ENCODE measurements around the gene C2CD3. TPM values are rescaled to one million over a fixed set of nuclear protein-coding genes. Genes with fewer than 3 reads are reported as not detected.
A peak's percentile ranks its signal among the peaks of the same experiment; 100 is the strongest.
"Not testable (repeated sequence)": the region's sequence is repeated elsewhere in the genome, so short reads cannot be mapped to it uniquely, and the experiment has no call there.

C2CD3 gene
- total and polyA plus RNA-seq, 9 of the 15 experiments (the other 6 are each of a cell fraction or from before 2014, with no cell fraction given): 4.4 to 20.2 (median 15.4) TPM

GRCh38 chr11:74061599-74061998 lies 109.2 kb downstream of the C2CD3 start:
- in situ Hi-C loops (cut with MboI); CTCF ChIA-PET (ENCODE audit: low intra/inter-chr PET ratio); H2AFZ ChIP-seq (ENCODE audit: low read depth, low read length); H3K4me2 ChIP-seq (ENCODE audit: insufficient read depth, low read length); intact Hi-C loops (cut with micrococcal nuclease); H3K9me3 ChIP-seq (replicated peaks; ENCODE audit: control insufficient read depth, insufficient read depth, low read depth, low read length); H3K79me2 ChIP-seq (ENCODE audit: control insufficient read depth, insufficient read depth, low read length); H3K9ac ChIP-seq (ENCODE audit: insufficient read depth in 1 of 2, low read depth in 2 of 2, low read length in 2 of 2); H4K20me1 ChIP-seq (replicated peaks; ENCODE audit: control insufficient read depth, insufficient read depth, low read length); ATAC-seq; H3K27me3 ChIP-seq (ENCODE audit: control insufficient read depth in 2 of 2, insufficient read depth in 2 of 2, low read length in 2 of 2); FAIRE-seq; BruUV-seq (replicated peaks); H3K36me3 ChIP-seq (ENCODE audit: control insufficient read depth, insufficient read depth, low read length); H3K9me1 ChIP-seq (ENCODE audit: control insufficient read depth, insufficient read depth, low read length); H3K4me1 ChIP-seq (replicated peaks in 1 of 2; ENCODE audit: control insufficient read depth in 2 of 2, insufficient read depth in 2 of 2, low read length in 2 of 2); H3K4me3 ChIP-seq; DNase-seq (ENCODE audit: extremely low read depth in 1 of 4, low spot score in 3 of 4); H3K27ac ChIP-seq (ENCODE audit: extremely low read depth, low read depth, low read length): not testable (repeated sequence)
- TF ChIP-seq ZNF354B (CRISPR knock-in tag; IDR thresholded peaks at IDR 0.05) (peak; percentile 74; the same call in 1 of the 2 replicates), ZNF507 (tag; conservative IDR thresholded peaks at IDR 0.05) (peak; percentile 96)
- 75% methylated on average over 4 of the region's 4 CpGs for WGBS (ENCODE audit: insufficient coverage, low coverage, missing lambda C conversion rate)
- POLR2A ChIA-PET: interaction anchor here (1.1 kb wide), 1 partner anchor 90 kb away, joined by 3 read pairs; no protein-coding TSS in a partner anchor

- no TSS peak for BruUV-seq (replicated peaks)
- in situ Hi-C loops (cut with MboI) (no loop called here), intact Hi-C loops (cut with micrococcal nuclease) (no loop called here)
- FAIRE-seq (peak; percentile 54), DNase-seq (ENCODE audit: extremely low read depth in 1 of 4, low spot score in 3 of 4) (peak; percentile 37 to 50 (median 42)), ATAC-seq (peak; percentile 67)
- WGBS (ENCODE audit: insufficient coverage, low coverage, missing lambda C conversion rate): 19% methylated on average over 8 of the region's 8 CpGs
- 0 out of 3 replicates have a peak, but pooled peaks cover 10% of the 10 kb centered on the region for H3K36me3 ChIP-seq (ENCODE audit: control insufficient read depth, insufficient read depth, low read length)
- no peak overlapping the region for H3K4me2 ChIP-seq (ENCODE audit: insufficient read depth, low read length)
- no peak overlapping the region for H2AFZ ChIP-seq (ENCODE audit: low read depth, low read length)
- CTCF ChIA-PET (ENCODE audit: low intra/inter-chr PET ratio): no interaction called here
- no peaks in the 10 kb centered on the region for H4K20me1 ChIP-seq (replicated peaks; ENCODE audit: control insufficient read depth, insufficient read depth, low read length)
- H3K27me3 ChIP-seq (ENCODE audit: control insufficient read depth in 2 of 2, insufficient read depth in 2 of 2, low read length in 2 of 2): no peaks in the 10 kb centered on the region
- POLR2A ChIA-PET: interaction anchor here (0.6 kb wide), 1 partner anchor 63 kb away, joined by 3 read pairs; no protein-coding TSS in a partner anchor
- H3K9me1 ChIP-seq (ENCODE audit: control insufficient read depth, insufficient read depth, low read length): no peaks in the 10 kb centered on the region
- H3K27ac ChIP-seq (ENCODE audit: extremely low read depth, low read depth, low read length): peak overlapping the region; percentile 5; the same call in 1 of the 3 replicates
- no peaks in the 10 kb centered on the region for H3K9me3 ChIP-seq (replicated peaks; ENCODE audit: control insufficient read depth, insufficient read depth, low read depth, low read length)
- H3K4me1 ChIP-seq (replicated peaks in 1 of 2; ENCODE audit: control insufficient read depth in 2 of 2, insufficient read depth in 2 of 2, low read length in 2 of 2): peaks cover 0 to 10% of the 10 kb centered on the region in 2 experiments; a peak in 4 of 5 replicates
- H3K9ac ChIP-seq (ENCODE audit: insufficient read depth in 1 of 2, low read depth in 2 of 2, low read length in 2 of 2): no peak overlapping the region
- no peaks in the 10 kb centered on the region for H3K79me2 ChIP-seq (ENCODE audit: control insufficient read depth, insufficient read depth, low read length)
- no peak overlapping the region for H3K4me3 ChIP-seq
- TF ChIP-seq NCOA1 (IDR thresholded peaks at IDR 0.05; ENCODE audit: low read depth) (no peak), MEIS2 (IDR thresholded peaks at IDR 0.05; ENCODE audit: partially characterized antibody) (peak; percentile 74), TRIM24 (IDR thresholded peaks at IDR 0.05) (0 out of 4 replicates have a peak, but pooled peaks have one; percentile 16 to 41), U2AF1 (optimal IDR thresholded peaks at IDR 0.05; ENCODE audit: low read depth, low read length) (no peak), LEF1 (IDR thresholded peaks at IDR 0.05) (no peak; the same call in 1 of the 2 replicates), POLR2AphosphoS5 (IDR thresholded peaks at IDR 0.05; ENCODE audit: control insufficient read depth, insufficient read depth, low read depth, low read length) (no peak), EP300 (IDR thresholded peaks at IDR 0.05; ENCODE audit: low read length) (peak; percentile 40; the same call in 1 of the 2 replicates), TARDBP (IDR thresholded peaks at IDR 0.05) (no peak)
- TF ChIP-seq, protein P1, sequence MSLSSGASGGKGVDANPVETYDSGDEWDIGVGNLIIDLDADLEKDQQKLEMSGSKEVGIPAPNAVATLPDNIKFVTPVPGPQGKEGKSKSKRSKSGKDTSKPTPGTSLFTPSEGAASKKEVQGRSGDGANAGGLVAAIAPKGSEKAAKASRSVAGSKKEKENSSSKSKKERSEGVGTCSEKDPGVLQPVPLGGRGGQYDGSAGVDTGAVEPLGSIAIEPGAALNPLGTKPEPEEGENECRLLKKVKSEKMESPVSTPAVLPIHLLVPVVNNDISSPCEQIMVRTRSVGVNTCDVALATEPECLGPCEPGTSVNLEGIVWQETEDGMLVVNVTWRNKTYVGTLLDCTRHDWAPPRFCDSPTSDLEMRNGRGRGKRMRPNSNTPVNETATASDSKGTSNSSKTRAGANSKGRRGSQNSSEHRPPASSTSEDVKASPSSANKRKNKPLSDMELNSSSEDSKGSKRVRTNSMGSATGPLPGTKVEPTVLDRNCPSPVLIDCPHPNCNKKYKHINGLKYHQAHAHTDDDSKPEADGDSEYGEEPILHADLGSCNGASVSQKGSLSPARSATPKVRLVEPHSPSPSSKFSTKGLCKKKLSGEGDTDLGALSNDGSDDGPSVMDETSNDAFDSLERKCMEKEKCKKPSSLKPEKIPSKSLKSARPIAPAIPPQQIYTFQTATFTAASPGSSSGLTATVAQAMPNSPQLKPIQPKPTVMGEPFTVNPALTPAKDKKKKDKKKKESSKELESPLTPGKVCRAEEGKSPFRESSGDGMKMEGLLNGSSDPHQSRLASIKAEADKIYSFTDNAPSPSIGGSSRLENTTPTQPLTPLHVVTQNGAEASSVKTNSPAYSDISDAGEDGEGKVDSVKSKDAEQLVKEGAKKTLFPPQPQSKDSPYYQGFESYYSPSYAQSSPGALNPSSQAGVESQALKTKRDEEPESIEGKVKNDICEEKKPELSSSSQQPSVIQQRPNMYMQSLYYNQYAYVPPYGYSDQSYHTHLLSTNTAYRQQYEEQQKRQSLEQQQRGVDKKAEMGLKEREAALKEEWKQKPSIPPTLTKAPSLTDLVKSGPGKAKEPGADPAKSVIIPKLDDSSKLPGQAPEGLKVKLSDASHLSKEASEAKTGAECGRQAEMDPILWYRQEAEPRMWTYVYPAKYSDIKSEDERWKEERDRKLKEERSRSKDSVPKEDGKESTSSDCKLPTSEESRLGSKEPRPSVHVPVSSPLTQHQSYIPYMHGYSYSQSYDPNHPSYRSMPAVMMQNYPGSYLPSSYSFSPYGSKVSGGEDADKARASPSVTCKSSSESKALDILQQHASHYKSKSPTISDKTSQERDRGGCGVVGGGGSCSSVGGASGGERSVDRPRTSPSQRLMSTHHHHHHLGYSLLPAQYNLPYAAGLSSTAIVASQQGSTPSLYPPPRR (CRISPR knock-in tag; IDR thresholded peaks at IDR 0.05; ENCODE audit: borderline replicate concordance): no peak
Measured at GRCh38 chr11:74057249-74058151, 113.3 kb downstream of the C2CD3 start.
